Kidney glomerular epithelial cell (primary cell): ENCODE data around the gene EBNA1BP2.
"Not testable (repeated sequence)": the region's sequence is repeated elsewhere in the genome, so short reads cannot be mapped to it uniquely, and the experiment has no call there.

Experiments used
- DNase-seq: peaks from one replicate; lab custom pipeline; 2025; lab: John Stamatoyannopoulos, UW

The EBNA1BP2 gene

GRCh38 chr1:43119928-43120586 is 52.0 kb downstream of the EBNA1BP2 start:
- not testable (repeated sequence) for DNase-seq
